Hepatic stellate cell (primary cell): ENCODE results near the gene DENND4B.
"Not testable (repeated sequence)": the region's sequence is repeated elsewhere in the genome, so short reads cannot be mapped to it uniquely, and the experiment has no call there.

Source experiments
- DNase-seq: peaks from one replicate; pipeline ENCODE4 v3.0.0; 2011; ENCODE audit warnings: low spot score

DENND4B gene

GRCh38 chr1:153928791-153929341 is 17.7 kb downstream of the DENND4B start:
- DNase-seq = peak; percentile 27

GRCh38 chr1:153928245-153928644 is 18.3 kb downstream of the DENND4B start:
- DNase-seq = no peak

- no peak for DNase-seq
Measured at GRCh38 chr1:153926405-153926804, 20.1 kb downstream of the DENND4B start.

DNA sequence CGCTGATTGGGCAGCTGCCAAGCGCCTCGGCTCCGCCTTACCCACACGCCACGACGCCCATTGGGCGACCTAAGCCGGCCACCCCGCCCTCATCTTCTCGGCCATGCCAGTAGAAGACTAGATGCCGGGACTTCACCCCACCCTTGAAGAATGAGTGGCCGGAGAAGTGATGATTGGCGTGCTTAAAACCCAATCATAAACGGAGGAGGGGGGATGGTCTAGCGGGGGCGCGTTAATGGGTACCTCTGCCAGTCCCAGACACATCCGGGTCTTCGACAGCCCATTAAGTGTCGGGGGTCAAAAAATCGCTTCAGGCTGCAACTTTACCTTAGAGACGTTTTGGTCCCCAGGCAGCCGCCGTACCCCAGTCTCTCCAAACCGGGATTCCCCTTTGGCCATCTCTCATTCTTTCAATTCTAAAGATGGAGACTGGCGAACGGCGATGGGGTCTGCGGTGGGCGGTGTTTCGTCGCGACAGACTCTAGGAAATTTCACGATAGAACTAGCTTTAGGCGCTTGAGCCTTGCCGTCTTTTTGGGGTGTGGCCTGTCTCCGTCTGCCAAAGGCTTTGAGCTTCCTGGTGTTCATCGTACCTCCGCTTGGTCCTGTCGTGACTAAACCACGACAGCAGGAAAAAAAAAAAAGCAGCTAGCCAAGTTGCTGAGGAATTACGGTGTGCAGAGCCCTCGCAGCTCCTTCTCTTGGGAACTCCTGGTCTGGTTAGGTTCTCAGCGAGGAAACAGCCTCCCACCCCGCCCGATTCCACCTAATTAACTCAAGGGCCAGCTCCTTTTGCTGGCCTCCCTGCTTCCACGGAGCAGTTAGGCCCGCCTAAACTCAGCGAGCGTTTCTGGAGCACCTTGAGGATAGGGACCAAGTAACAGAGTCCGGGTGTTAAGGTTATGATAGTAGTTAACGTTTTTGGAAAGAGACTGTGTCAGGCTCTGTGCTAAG is 23.3 kb downstream of the DENND4B start, which contains the start of gene GATAD2B:
TSS of gene GATAD2B (minus strand) at position 1 of the 954 bp plus-strand sequence. CDS start 94,625 bp downstream, outside the sequence.
- peak; percentile 99 for DNase-seq

GRCh38 chr1:153922076-153922971 is 24.2 kb downstream of the DENND4B start:
- DNase-seq = peak; percentile 19

DNA sequence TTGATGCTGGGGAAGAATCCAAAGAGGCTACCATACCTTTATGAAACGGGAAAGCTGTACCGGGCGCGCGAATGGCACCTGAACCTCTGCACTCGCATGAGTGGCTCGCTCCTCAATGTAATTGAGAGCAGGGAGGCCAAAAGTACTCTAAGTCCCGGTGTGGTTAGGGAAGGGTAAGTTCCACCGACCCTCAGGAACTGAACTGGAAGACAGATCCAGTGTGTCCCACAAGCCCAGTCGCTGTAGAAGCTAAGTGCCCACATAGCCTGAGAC is 24.8 kb downstream of the DENND4B start:
- DNase-seq = no peak

DNA sequence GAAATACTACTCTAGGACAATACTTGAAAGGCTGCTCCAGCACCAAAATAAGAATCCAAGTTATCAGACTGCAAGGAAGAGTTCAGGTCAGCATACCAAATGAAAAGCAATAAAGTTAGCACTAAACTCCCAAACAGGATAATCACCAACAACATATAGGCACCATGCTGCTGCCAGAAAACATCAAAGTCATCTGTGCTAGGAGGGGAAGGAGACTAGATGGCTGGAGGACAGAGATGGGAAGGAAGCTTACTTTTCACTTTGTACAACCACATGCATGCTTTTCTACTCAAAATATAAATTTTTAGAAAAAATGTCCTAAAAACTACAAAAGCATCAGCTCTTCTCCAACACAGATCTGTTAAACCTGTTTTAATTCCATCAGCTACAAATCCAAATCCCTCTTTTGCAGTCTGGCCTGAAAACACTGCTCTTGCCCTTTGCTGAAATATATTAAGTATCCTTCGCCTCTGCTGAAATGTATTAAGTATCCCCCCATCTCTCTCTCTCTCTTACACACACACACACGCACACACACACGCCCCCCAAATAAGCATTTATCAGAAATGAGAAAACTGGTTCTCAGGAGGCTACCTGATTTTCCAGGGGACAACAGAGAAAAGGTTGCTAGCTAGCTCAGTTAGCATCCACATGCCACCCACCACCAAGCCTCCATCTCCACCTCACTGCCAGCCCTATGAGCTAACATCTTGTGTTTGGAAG is 25.3 kb downstream of the DENND4B start:
- DNase-seq = no peak

- peak; percentile 25 for DNase-seq
Measured at GRCh38 chr1:153919876-153920852, 26.4 kb downstream of the DENND4B start.

- no peak for DNase-seq
Measured at GRCh38 chr1:153916297-153916696, 30.2 kb downstream of the DENND4B start.

DNA sequence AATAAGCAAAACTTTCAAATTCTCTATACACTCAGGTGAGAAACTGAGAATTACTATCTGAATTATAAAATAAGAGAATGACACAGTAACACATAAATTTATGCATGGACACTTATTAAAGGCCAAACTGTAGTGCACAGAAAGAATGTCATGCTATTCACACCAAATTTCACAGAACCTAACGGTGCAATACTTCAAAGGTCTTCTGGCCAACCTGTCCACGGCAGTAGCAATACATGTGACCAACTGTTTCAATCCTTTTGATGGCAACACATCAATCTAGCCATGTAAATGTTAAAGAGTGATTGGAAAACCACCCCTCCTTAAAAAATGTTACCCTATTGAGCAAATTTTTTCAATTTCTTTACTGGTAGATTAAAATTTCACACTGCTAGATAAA is 34.2 kb downstream of the DENND4B start:
- no peak for DNase-seq

GRCh38 chr1:153910560-153910959 is 36.0 kb downstream of the DENND4B start:
- DNase-seq = not testable (repeated sequence)

DNA sequence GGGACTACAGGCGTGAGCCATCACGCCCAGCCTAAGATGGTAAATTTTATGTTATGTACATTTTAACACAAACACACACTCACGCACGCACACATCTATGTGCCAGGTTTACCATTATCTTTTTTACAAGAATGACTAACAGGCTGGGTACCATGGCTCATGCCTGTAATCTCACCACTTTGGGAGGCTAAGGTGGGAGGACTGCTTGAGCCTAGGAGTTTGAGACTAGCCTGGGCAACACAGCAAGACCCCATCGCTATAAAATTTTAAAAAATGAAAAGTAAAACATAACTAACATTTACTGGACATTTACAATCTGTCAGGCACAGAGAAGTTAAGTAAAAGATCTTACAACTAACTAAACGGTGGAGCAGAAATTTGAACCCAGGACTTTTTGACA is 38.4 kb downstream of the DENND4B start:
- no peak for DNase-seq

DNA sequence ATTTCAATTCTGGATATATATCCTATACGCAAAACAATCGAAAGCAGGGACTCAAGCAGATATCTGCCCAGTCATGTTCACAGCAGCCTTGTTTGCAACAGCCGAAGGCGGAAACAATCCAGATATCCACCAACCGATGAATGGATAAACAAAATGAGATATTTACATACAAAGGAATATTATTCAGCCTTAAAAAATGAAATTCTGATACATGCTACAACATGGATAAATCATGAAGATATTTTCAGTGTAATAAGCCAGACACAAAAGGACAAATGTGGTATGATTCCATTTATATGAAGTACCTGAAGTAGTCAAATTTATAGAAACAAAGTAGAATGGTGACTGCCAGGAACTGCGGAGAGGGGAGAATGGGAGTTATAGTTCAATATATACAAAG is 39.4 kb downstream of the DENND4B start:
- no peak for DNase-seq

- no peak for DNase-seq
Measured at GRCh38 chr1:153906396-153906795, 40.1 kb downstream of the DENND4B start.

DNA sequence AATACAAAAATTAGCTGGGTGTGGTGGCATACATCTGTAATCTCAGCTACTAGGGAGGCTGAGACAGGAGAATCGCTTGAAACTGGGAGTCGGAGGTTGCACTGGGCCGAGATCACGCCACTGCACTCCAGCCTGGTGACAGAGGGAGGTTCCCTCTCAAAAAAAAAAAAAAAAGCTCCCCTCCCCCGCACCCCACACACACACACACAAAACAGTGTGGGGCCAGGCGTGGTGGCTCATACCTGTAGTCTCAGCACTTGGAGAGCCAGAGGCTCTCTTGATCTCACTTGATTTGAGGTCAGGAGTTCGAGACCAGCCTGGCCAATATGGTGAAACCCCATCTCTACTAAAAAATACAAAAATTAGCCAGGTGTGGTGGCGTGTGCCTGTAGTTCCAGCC is 40.6 kb downstream of the DENND4B start:
- DNase-seq = not testable (repeated sequence)

DNA sequence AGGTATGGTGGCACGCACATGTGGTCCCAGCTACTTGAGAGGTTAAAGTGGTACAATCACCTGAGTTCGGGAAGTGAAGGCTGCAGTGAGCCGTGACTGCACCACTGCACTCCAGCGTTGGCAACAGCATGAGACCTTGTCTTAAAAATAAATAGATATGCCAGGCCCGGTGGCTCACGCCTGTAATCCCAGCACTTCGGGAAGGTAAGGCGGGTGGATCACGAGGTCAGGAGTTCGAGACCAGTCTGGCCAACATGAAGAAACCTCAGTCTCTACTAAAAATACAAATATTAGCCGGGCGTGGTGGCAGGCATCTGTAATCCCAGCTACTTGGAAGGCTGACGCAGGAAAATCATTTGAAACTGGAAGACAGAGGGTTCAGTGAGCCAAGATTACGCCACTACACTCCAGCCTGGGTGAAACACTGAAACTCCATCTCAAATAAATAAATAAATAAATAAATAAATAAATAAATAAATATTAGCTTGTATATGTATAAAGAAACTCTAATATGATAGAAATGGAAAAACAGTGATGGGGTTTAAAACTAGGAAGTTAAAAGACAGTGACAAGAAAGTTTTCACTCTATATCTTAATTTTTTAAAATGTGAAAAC is 42.6 kb downstream of the DENND4B start:
- no peak for DNase-seq

GRCh38 chr1:153899509-153899908 is 47.0 kb downstream of the DENND4B start:
- no peak for DNase-seq

GRCh38 chr1:153895866-153896265 is 50.7 kb downstream of the DENND4B start:
- DNase-seq = not testable (repeated sequence)

GRCh38 chr1:153891042-153891441 is 55.5 kb downstream of the DENND4B start:
- DNase-seq = not testable (repeated sequence)

- no peak for DNase-seq
Measured at GRCh38 chr1:153888533-153888932, 58.0 kb downstream of the DENND4B start.
